DMS79 treated with DMSO at 0.1 percent for 48 hours (cell line): ENCODE measurements around the gene FAAP100.

ENCODE experiments used
- DNase-seq: peaks from one replicate; lab custom pipeline; 2025; lab: John Stamatoyannopoulos, UW

The FAAP100 gene

GRCh38 chr17:81553616-81554181 lies 1.5 kb upstream of the FAAP100 start:
- peak; percentile 67 for DNase-seq

GRCh38 chr17:81553018-81553615 lies 964 bp upstream of the FAAP100 start:
- peak; percentile 51 for DNase-seq

GRCh38 chr17:81551458-81552243 lies 502 bp downstream of the FAAP100 start:
- no peak for DNase-seq

GRCh38 chr17:81550830-81551457 lies 1.2 kb downstream of the FAAP100 start:
- no peak for DNase-seq

GRCh38 chr17:81550285-81550684 lies 1.9 kb downstream of the FAAP100 start:
- DNase-seq, result no peak

GRCh38 chr17:81549826-81550225 lies 2.3 kb downstream of the FAAP100 start:
- DNase-seq, result no peak

GRCh38 chr17:81549031-81549557 lies 3.1 kb downstream of the FAAP100 start:
- no peak for DNase-seq

- no peak for DNase-seq
Observed at GRCh38 chr17:81547614-81547982, 4.6 kb downstream of the FAAP100 start.

GRCh38 chr17:81546906-81547613 lies 5.1 kb downstream of the FAAP100 start:
- DNase-seq, result no peak

GRCh38 chr17:81545160-81545949 lies 6.8 kb downstream of the FAAP100 start:
- no peak for DNase-seq

- DNase-seq, result no peak
Observed at GRCh38 chr17:81544281-81544974, 7.7 kb downstream of the FAAP100 start.

- no peak for DNase-seq
Observed at GRCh38 chr17:81543756-81544155, 8.4 kb downstream of the FAAP100 start.

GRCh38 chr17:81543339-81543675 lies 8.8 kb downstream of the FAAP100 start:
- no peak for DNase-seq

GRCh38 chr17:81542431-81543338 lies 9.5 kb downstream of the FAAP100 start:
- no peak for DNase-seq

- no peak for DNase-seq
Observed at GRCh38 chr17:81541123-81541522, 11.0 kb downstream of the FAAP100 start.

- no peak for DNase-seq
Observed at GRCh38 chr17:81540676-81541027, 11.5 kb downstream of the FAAP100 start.

GRCh38 chr17:81539961-81540675 lies 12.0 kb downstream of the FAAP100 start:
- no peak for DNase-seq

- no peak for DNase-seq
Observed at GRCh38 chr17:81539571-81539900, 12.6 kb downstream of the FAAP100 start.
